Karpas-422 (cell line): ENCODE data around the gene TMEM135. TPM values are rescaled to one million over a fixed set of nuclear protein-coding genes. Genes with fewer than 3 reads are reported as not detected.
"Not testable (repeated sequence)": the region's sequence is repeated elsewhere in the genome, so short reads cannot be mapped to it uniquely, and the experiment has no call there.

Experiments
- DNase-seq: peaks from one replicate; pipeline ENCODE4 v3.0.0-alpha.2; 2015
- H2AFZ ChIP-seq: fragments of 200-600 bp; sonication (generic); 2 replicates; pipeline ENCODE4 v1.6.1; 2014; ENCODE audit warnings: antibody characterized with exemption, low read length, mixed read lengths
- H3K27ac ChIP-seq: fragments of 200-600 bp; sonication (generic); 2 replicates; pipeline ENCODE4 v1.5.1; 2014; ENCODE audit warnings: mild to moderate bottlenecking, low read length, moderate library complexity
- H3K27me3 ChIP-seq: fragments of 200-600 bp; sonication (generic); 2 replicates; pipeline ENCODE4 v1.6.1; 2014; ENCODE audit warnings: low read length, mixed read lengths
- H3K36me3 ChIP-seq: fragments of 200-600 bp; sonication (generic); 2 replicates; pipeline ENCODE4 v1.6.1; 2014; ENCODE audit warnings: low read length, mixed read lengths; ENCODE audit not compliant: insufficient read depth
- H3K4me1 ChIP-seq: fragments of 200-600 bp; sonication (generic); 2 replicates; pipeline ENCODE4 v1.6.1; 2014; ENCODE audit warnings: mild to moderate bottlenecking, low read length, mixed read lengths
- H3K4me2 ChIP-seq: fragments of 200-600 bp; sonication (generic); 2 replicates; pipeline ENCODE4 v1.6.1; 2014; ENCODE audit warnings: low read length, low read depth, mild to moderate bottlenecking; ENCODE audit not compliant: poor library complexity, severe bottlenecking
- H3K4me3 ChIP-seq: fragments of 200-600 bp; sonication (generic); 2 replicates; pipeline ENCODE4 v1.5.1; 2014; ENCODE audit warnings: mild to moderate bottlenecking, antibody characterized with exemption, low read length, mixed read lengths
- H3K79me2 ChIP-seq: fragments of 200-600 bp; sonication (generic); 2 replicates; pipeline ENCODE4 v1.6.1; 2014; ENCODE audit warnings: mild to moderate bottlenecking, low read length, mixed read lengths
- H3K9ac ChIP-seq: fragments of 200-600 bp; sonication (generic); 2 replicates; pipeline ENCODE4 v1.6.0; 2014; ENCODE audit warnings: low read length
- H3K9me2 ChIP-seq: fragments of 200-600 bp; sonication (generic), shearing (Covaris generic); replicated peaks from 2 replicates; pipeline ENCODE4 v1.6.0; 2014; ENCODE audit warnings: mild to moderate bottlenecking, low read length, moderate library complexity; ENCODE audit not compliant: insufficient read depth
- H3K9me3 ChIP-seq: fragments of 300-700, 200-600 bp; sonication (generic); 2 replicates; pipeline ENCODE4 v1.6.1; 2014; ENCODE audit warnings: low read length, mixed read lengths
- H4K20me1 ChIP-seq: fragments of 200-600 bp; sonication (generic); 2 replicates; pipeline ENCODE4 v1.6.1; 2014; ENCODE audit warnings: mild to moderate bottlenecking, antibody characterized with exemption, low read length, low read depth; ENCODE audit not compliant: insufficient read depth
- total RNA-seq: library from RNA; depleted of rRNA; stranded (reverse); fragments of >200 nt; shearing (Covaris generic); gene quantifications from 2 replicates; pipeline ENCODE4 v1.2.3, GENCODE V29; 2014; ENCODE audit warnings: low replicate concordance

Gene TMEM135
- total RNA-seq, 1 experiment from 2014 or later = 228 TPM

DNA sequence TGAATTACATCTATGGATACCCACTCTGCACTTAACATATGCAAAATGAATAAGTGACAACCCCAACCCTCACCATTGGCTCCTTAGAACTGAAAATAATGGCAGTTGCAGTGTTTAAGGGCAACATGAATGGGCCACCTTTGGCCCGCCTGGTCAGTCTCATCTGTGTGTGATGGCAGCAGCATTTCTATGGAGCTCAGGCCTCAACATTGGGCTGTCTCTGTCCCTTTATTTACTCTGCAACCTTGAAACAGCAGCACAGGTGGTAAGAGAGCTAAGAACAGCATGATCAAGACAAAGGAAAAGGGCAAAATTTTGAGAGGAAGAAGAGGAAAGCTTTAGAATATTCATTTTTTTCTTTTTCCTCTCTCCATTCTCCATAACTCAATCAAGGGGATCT is 38.3 kb upstream of the TMEM135 start:
- Histone ChIP-seq H2AFZ (peak overlapping the region; percentile 50; the same call in 1 of the 2 replicates), H3K27me3 (no peaks in the 10 kb centered on the region), H3K36me3 (no peaks in the 10 kb centered on the region), H3K4me2 (no peak overlapping the region), H4K20me1 (no peaks in the 10 kb centered on the region), H3K9ac (no peak overlapping the region), H3K9me2 (no peaks in the 10 kb centered on the region), H3K9me3 (no peaks in the 10 kb centered on the region), H3K4me3 (no peak overlapping the region), H3K79me2 (no peaks in the 10 kb centered on the region), H3K4me1 (no peaks in the 10 kb centered on the region), H3K27ac (no peak overlapping the region)
- DNase-seq = no peak

GRCh38 chr11:86999859-87000753 is 37.6 kb upstream of the TMEM135 start:
- DNase-seq = no peak
- H3K79me2 ChIP-seq = no peaks in the 10 kb centered on the region
- H3K4me2 ChIP-seq = no peak overlapping the region
- H3K27ac ChIP-seq = no peak overlapping the region
- no peaks in the 10 kb centered on the region for H3K9me3 ChIP-seq
- H3K9me2 ChIP-seq = no peaks in the 10 kb centered on the region
- H4K20me1 ChIP-seq = no peaks in the 10 kb centered on the region
- H3K27me3 ChIP-seq = no peaks in the 10 kb centered on the region
- H3K9ac ChIP-seq = no peak overlapping the region
- H3K4me1 ChIP-seq = no peaks in the 10 kb centered on the region
- H2AFZ ChIP-seq = peak overlapping the region; percentile 50; the same call in 1 of the 2 replicates
- H3K36me3 ChIP-seq = no peaks in the 10 kb centered on the region
- H3K4me3 ChIP-seq = no peak overlapping the region

DNA sequence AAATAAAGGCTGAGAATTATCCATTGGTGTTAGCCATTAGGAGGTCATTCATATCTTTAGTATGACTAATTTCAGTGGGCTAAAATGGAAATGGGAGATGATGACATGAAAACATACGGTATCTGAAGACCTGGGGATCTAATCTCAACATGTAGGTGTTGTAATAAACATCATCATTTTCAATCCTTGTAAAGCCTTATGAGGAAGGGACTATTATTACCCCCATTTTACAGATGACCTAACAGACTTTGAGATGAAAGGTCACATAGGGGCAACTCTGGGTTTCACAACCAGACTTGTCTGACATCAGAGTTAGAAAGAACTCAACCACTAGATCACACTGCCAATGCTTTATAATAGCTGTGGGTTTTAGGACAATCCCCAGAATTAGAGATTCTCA is 34.8 kb upstream of the TMEM135 start:
- Histone ChIP-seq H3K27me3 (no peaks in the 10 kb centered on the region), H3K79me2 (no peaks in the 10 kb centered on the region), H3K9me3 (no peaks in the 10 kb centered on the region), H3K4me3 (no peak overlapping the region), H3K36me3 (no peaks in the 10 kb centered on the region), H3K9me2 (no peaks in the 10 kb centered on the region), H2AFZ (no peak overlapping the region; the same call in 1 of the 2 replicates), H3K27ac (no peak overlapping the region), H3K4me2 (no peak overlapping the region), H3K4me1 (no peaks in the 10 kb centered on the region), H3K9ac (no peak overlapping the region), H4K20me1 (no peaks in the 10 kb centered on the region)
- no peak for DNase-seq

- not testable (repeated sequence) for H3K9me2 ChIP-seq, H3K4me1 ChIP-seq, DNase-seq, H3K36me3 ChIP-seq, H3K9ac ChIP-seq, H3K4me2 ChIP-seq, H3K9me3 ChIP-seq, H3K79me2 ChIP-seq, H2AFZ ChIP-seq, H3K27ac ChIP-seq, H3K4me3 ChIP-seq, H3K27me3 ChIP-seq, H4K20me1 ChIP-seq
Measured at GRCh38 chr11:87004281-87004680, 33.5 kb upstream of the TMEM135 start.

- Histone ChIP-seq H3K36me3 (no peaks in the 10 kb centered on the region), H3K79me2 (no peaks in the 10 kb centered on the region), H3K4me2 (no peak overlapping the region), H3K27ac (no peak overlapping the region), H3K4me1 (peaks cover 7% of the 10 kb centered on the region), H3K27me3 (no peaks in the 10 kb centered on the region), H3K9ac (no peak overlapping the region), H3K9me2 (no peaks in the 10 kb centered on the region), H3K9me3 (no peaks in the 10 kb centered on the region), H2AFZ (no peak overlapping the region), H4K20me1 (no peaks in the 10 kb centered on the region), H3K4me3 (no peak overlapping the region)
- DNase-seq = no peak
Measured at GRCh38 chr11:87005569-87005921, 32.2 kb upstream of the TMEM135 start.

GRCh38 chr11:87006035-87006434 is 31.7 kb upstream of the TMEM135 start:
- Histone ChIP-seq H4K20me1 (no peaks in the 10 kb centered on the region), H3K4me1 (peaks cover 8% of the 10 kb centered on the region), H3K9me3 (no peaks in the 10 kb centered on the region), H2AFZ (no peak overlapping the region), H3K36me3 (no peaks in the 10 kb centered on the region), H3K27me3 (no peaks in the 10 kb centered on the region), H3K4me2 (no peak overlapping the region), H3K9ac (no peak overlapping the region), H3K9me2 (no peaks in the 10 kb centered on the region), H3K4me3 (no peak overlapping the region), H3K79me2 (no peaks in the 10 kb centered on the region), H3K27ac (no peak overlapping the region)
- DNase-seq = no peak

GRCh38 chr11:87007963-87008362 is 29.8 kb upstream of the TMEM135 start:
- H3K4me2 ChIP-seq = no peak overlapping the region
- no peaks in the 10 kb centered on the region for H3K9me3 ChIP-seq
- no peaks in the 10 kb centered on the region for H3K36me3 ChIP-seq
- no peak overlapping the region for H2AFZ ChIP-seq
- H4K20me1 ChIP-seq = no peaks in the 10 kb centered on the region
- no peak for DNase-seq
- no peak overlapping the region for H3K9ac ChIP-seq
- H3K4me3 ChIP-seq = no peak overlapping the region
- H3K27ac ChIP-seq = no peak overlapping the region
- no peaks in the 10 kb centered on the region for H3K27me3 ChIP-seq
- H3K4me1 ChIP-seq = peaks cover 16% of the 10 kb centered on the region
- H3K9me2 ChIP-seq = no peaks in the 10 kb centered on the region
- no peaks in the 10 kb centered on the region for H3K79me2 ChIP-seq

DNA sequence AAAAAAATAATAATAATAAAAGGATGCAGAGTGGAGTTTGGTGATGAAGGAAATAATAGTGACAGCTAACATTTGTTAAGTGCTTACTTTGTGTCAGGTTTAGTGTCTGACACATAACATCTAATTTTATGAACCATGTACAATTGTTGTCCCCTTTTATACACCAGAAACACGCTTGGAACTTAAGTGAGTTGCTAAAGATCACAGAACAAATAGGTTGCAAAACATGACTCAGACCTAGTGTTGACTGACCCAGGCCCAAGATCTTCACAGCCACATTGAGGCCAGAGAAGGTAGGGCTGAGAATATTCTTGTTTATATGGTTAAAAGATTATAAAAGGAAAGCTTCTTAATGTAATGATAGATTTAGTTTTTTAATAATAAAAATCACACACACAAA is 25.6 kb upstream of the TMEM135 start:
- Histone ChIP-seq H3K27me3 (no peaks in the 10 kb centered on the region), H3K9ac (no peak overlapping the region), H3K4me1 (peaks cover 16% of the 10 kb centered on the region), H3K27ac (no peak overlapping the region), H3K9me2 (no peaks in the 10 kb centered on the region), H3K4me3 (no peak overlapping the region), H3K79me2 (no peaks in the 10 kb centered on the region), H3K9me3 (no peaks in the 10 kb centered on the region), H4K20me1 (no peaks in the 10 kb centered on the region), H2AFZ (peak overlapping the region; percentile 53), H3K36me3 (no peaks in the 10 kb centered on the region), H3K4me2 (peak overlapping the region; percentile 24)
- no peak for DNase-seq
